ENCODE measurements around the gene VIPAS39.
"Not testable (repeated sequence)": the region's sequence is repeated elsewhere in the genome, so short reads cannot be mapped to it uniquely, and the experiment has no call there.

The VIPAS39 gene

GRCh38 chr14:77470224-77470870 is 12.9 kb upstream of the VIPAS39 start:
- DNase-seq (ENCODE audit: low read depth) = no peak

GRCh38 chr14:77469539-77469938 is 12.1 kb upstream of the VIPAS39 start:
- no peak for DNase-seq (ENCODE audit: low read depth)

DNA sequence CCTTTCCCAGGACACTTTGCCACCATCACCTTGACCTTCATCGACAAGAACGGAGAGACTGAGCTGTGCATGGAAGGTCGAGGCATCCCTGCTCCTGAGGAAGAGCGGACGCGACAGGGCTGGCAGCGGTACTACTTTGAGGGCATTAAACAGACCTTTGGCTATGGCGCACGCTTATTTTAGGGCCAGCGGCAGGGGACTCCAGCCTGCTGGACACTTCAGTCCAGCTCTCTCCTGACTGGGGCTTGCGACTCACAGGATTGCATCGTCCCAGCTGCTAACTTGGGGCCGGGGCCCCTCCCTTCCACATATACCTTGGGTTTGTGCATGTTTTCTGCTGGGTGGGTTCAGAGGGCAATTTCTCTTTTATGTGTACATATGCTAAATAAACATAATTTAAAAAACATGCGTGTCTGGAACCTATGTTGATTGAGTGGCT is 11.7 kb upstream of the VIPAS39 start:
- DNase-seq (ENCODE audit: low read depth) = no peak

- DNase-seq (ENCODE audit: low read depth) = no peak
Observed at GRCh38 chr14:77467801-77468200, 10.4 kb upstream of the VIPAS39 start.

DNA sequence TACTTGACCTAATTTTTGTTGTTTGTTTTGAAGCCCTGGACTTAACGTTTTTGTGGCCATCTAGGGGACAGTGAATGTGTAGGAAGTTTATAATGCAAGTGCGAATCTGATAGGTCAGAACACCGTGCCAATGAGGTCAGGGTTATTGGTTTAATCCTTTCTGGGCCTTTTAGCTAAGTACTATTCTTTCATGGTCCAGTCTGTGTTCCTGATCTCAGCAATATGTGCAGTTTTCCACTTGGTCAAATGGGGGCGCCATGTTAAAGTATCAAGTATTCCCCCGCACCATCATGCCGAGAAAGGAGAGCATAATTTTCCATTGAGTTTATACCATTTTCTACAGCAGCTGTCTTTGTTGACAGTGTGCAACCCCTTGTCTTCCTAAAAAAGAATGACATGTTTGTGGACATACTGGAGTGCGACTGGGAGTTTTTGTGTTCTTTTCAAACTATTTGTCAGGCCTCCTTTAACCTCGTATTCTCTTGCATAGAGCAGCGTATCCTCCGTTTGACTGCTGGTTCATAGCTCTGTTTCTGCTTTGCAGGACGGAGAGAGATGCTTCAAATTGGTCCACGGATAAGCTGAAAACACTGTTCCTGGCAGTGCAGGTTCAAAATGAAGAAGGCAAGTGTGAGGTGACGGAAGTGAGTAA is 1.8 kb upstream of the VIPAS39 start:
- DNase-seq (ENCODE audit: low read depth) = peak; percentile 26

GRCh38 chr14:77458249-77458950 is 999 bp upstream of the VIPAS39 start:
- peak; percentile 5 for DNase-seq (ENCODE audit: low read depth)

DNA sequence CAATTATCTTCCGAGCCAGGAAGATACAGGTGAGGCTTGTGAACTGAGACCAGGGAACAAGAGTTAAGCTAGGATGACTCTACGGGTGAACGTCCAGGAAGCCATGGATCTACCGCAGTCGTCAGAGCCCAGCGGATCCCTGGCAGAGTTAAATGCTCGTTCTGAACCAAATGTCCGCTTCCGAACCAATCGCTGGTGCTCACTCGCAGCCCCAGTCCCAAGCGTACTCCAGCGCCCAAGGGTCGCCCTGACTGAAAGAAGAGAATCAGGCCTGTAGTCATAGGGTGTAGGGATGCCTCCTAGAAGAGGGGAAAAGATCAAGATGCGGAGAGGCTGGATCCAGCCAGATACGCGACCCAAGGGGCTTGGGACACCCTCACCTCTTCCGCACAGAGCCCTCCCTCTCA is 283 bp downstream of the VIPAS39 start:
- DNase-seq (ENCODE audit: low read depth) = no peak

- no peak for DNase-seq (ENCODE audit: low read depth)
Observed at GRCh38 chr14:77455966-77456640, 1.3 kb downstream of the VIPAS39 start.

DNA sequence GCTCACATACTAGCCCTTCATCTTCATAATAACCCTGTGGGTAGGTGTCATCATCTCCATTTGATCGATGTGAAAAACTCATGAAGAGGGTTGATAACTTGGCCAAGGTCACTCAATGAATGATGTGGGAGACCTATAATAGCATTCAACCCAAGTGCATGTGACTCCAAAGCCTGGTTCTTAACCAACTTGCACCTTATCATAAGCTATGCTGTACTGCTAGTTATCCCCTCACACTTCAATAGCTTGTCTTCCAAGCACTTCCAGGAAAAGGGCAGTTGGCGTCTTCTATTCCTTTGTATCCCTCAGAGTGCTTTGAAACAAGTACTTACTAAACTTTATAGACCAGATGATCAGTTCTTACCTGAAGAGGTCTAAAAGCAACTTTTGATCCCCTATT is 15.2 kb downstream of the VIPAS39 start:
- DNase-seq (ENCODE audit: low read depth) = no peak

- DNase-seq (ENCODE audit: low read depth) = no peak
Observed at GRCh38 chr14:77439861-77440260, 17.5 kb downstream of the VIPAS39 start.

DNA sequence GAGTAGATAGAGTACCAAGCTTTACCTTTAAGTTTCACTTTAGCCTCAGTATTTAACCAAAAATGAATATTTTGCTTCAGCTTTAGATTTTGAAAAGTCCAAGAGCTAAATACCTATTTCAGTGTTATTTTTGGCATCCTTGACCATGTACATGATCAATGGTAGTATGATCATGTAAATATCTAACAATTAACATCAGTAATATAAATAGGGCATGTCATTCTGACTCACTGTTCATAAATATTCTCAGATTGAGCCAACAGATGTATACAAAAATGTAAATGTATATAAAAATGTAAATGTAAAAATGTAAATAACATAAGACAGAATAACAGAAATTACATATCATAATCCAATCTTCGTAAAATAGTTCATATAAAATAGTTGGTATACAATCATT is 18.8 kb downstream of the VIPAS39 start:
- DNase-seq (ENCODE audit: low read depth) = no peak

DNA sequence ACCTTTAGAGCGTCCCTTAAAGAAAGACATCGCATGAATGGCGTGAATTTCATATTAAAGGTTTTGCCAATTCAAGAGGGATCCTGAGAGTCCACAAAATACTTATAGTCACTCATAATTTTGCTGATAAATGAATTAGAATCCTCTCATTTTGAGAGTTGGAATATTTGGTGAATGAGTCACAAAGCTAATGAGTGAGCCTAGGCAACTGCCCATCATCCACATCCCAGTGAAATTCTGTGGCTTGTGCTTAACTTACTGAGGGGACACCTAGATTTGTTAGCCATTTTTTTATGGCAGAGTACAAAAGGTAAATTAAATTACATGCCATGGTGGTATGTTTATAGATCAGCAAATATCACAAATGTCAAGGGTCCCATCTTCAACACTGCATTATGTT is 21.4 kb downstream of the VIPAS39 start:
- no peak for DNase-seq (ENCODE audit: low read depth)

GRCh38 chr14:77426396-77426795 is 31.0 kb downstream of the VIPAS39 start:
- DNase-seq (ENCODE audit: low read depth) = no peak

DNA sequence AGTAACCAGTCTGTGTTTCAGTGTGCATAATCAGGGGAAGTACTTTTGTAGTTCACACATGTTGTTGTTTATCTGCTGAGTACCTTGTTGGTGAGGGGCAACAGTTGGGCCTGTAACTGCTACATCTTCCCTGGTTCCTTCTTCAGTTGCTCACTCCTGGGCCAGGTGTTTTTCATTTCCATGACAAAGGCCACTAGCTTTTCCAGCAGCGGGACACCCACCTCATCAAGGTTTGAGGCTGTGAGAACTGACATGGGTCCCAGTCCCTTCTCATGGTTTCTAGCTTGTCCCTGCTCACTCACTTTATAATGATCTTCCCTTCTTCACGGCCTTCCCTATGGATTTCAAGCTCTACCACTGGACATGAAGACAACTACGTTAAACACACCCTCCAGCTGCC is 32.5 kb downstream of the VIPAS39 start:
- no peak for DNase-seq (ENCODE audit: low read depth)

GRCh38 chr14:77423423-77423822 is 34.0 kb downstream of the VIPAS39 start, which contains the start of gene NOXRED1:
NOXRED1 (minus strand) TSS chr14:77423523; CDS start chr14:77422889, 634 bp downstream.
- DNase-seq (ENCODE audit: low read depth) = no peak

DNA sequence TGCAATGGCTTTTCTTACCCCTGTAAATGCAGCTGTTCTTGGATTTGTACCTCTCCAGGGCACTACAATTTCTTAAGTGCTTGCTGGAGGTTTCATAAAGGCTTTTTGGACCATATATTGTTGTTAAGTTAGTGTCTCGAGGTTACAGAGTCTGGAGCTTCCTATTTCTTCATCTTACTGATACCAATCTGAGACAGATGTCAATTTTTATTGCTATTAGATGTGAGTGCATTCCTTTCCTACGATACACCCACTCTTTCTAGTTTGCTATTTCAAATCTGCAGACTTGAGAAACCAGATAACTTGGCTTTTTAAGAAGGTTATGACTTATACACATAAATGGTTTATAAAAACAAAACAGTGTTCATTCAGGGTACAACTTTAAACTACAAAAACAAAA is 36.2 kb downstream of the VIPAS39 start:
- no peak for DNase-seq (ENCODE audit: low read depth)

- DNase-seq (ENCODE audit: low read depth) = no peak
Observed at GRCh38 chr14:77416836-77417235, 40.6 kb downstream of the VIPAS39 start.

DNA sequence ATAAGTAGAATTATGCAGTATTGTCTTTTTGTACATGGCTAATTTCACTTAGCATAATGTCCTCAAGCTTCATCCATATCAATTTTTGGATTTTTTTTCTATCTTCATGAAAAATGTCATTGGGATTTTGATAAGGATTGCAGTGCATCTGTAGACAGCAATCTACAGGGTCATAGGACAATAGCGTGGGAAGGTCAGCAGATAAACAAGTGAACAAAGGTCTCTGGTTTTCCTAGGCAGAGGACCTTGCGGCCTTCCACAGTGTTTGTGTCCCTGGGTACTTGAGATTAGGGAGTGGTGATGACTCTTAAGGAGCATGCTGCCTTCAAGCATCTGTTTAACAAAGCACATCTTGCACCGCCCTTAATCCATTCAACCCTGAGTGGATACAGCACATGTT is 41.3 kb downstream of the VIPAS39 start:
- DNase-seq (ENCODE audit: low read depth) = not testable (repeated sequence)

GRCh38 chr14:77415403-77416030 is 41.9 kb downstream of the VIPAS39 start:
- DNase-seq (ENCODE audit: low read depth) = not testable (repeated sequence)

- DNase-seq (ENCODE audit: low read depth) = no peak
Observed at GRCh38 chr14:77409131-77409533, 48.3 kb downstream of the VIPAS39 start.

GRCh38 chr14:77407158-77407557 is 50.2 kb downstream of the VIPAS39 start:
- DNase-seq (ENCODE audit: low read depth) = no peak

GRCh38 chr14:77406718-77407117 is 50.7 kb downstream of the VIPAS39 start:
- no peak for DNase-seq (ENCODE audit: low read depth)
